GM18519 (cell line): ENCODE data around the gene FARS2.

Experiments
- ATAC-seq: cut with Tn5 transposase; IDR thresholded peaks from one replicate; pipeline ENCODE4 v1.9.1; 2021; ENCODE audit warnings: mild to moderate bottlenecking, moderate library complexity; ENCODE audit not compliant: unreplicated experiment, low FRiP score

FARS2 gene

GRCh38 chr6:5490501-5491069 lies 229.3 kb downstream of the FARS2 start:
- no peak for ATAC-seq

- ATAC-seq = no peak
Measured at GRCh38 chr6:5492356-5492755, 231.0 kb downstream of the FARS2 start.

GRCh38 chr6:5493806-5494205 lies 232.5 kb downstream of the FARS2 start:
- no peak for ATAC-seq

GRCh38 chr6:5497896-5498578 lies 236.7 kb downstream of the FARS2 start:
- ATAC-seq = no peak

GRCh38 chr6:5498579-5498899 lies 237.2 kb downstream of the FARS2 start:
- no peak for ATAC-seq

GRCh38 chr6:5499644-5500306 lies 238.5 kb downstream of the FARS2 start:
- ATAC-seq = no peak

- ATAC-seq = no peak
Measured at GRCh38 chr6:5501837-5502236, 240.5 kb downstream of the FARS2 start.

GRCh38 chr6:5504078-5504477 lies 242.8 kb downstream of the FARS2 start:
- no peak for ATAC-seq

GRCh38 chr6:5506149-5506548 lies 244.8 kb downstream of the FARS2 start:
- ATAC-seq = peak; percentile 21

GRCh38 chr6:5506597-5506996 lies 245.3 kb downstream of the FARS2 start:
- ATAC-seq = peak; percentile 30

GRCh38 chr6:5507131-5507681 lies 245.9 kb downstream of the FARS2 start:
- peak; percentile 70 for ATAC-seq

- ATAC-seq = no peak
Measured at GRCh38 chr6:5509106-5509505, 247.8 kb downstream of the FARS2 start.

GRCh38 chr6:5510331-5511133 lies 249.2 kb downstream of the FARS2 start:
- no peak for ATAC-seq

- no peak for ATAC-seq
Measured at GRCh38 chr6:5511954-5512353, 250.6 kb downstream of the FARS2 start.

GRCh38 chr6:5512422-5512821 lies 251.1 kb downstream of the FARS2 start:
- ATAC-seq = no peak

- no peak for ATAC-seq
Measured at GRCh38 chr6:5513408-5513807, 252.1 kb downstream of the FARS2 start.

GRCh38 chr6:5514353-5514752 lies 253.0 kb downstream of the FARS2 start:
- ATAC-seq = no peak

- ATAC-seq = no peak
Measured at GRCh38 chr6:5515200-5515599, 253.9 kb downstream of the FARS2 start.

- ATAC-seq = no peak
Measured at GRCh38 chr6:5516036-5516435, 254.7 kb downstream of the FARS2 start.

- ATAC-seq = no peak
Measured at GRCh38 chr6:5517796-5518195, 256.5 kb downstream of the FARS2 start.

GRCh38 chr6:5518936-5519491 lies 257.7 kb downstream of the FARS2 start:
- no peak for ATAC-seq
